ENCODE data around the gene GALNT9. TPM values are rescaled to one million over a fixed set of nuclear protein-coding genes. Genes with fewer than 3 reads are reported as not detected.

Gene GALNT9
- total RNA-seq, 1 experiment from 2014 or later, result not detected

DNA sequence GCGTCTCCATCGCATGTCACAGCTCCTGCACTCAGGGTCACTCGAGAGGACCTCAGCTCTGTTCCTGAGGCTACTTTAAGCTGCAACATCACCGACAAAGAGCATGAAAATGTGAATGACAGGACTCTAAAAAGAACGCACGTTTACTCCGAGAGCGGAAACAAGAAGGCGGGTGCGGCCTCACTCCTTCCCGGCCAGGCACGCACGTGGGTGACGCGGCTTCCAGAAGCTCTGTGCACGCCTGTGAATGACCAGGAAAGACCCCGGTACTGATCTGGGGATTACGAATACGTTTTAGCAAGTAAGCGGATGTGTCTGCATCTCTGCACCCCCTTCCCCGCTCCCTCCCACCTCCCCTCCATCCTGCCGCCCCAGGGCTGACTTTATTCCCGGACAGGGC, 15.2 kb upstream of the GALNT9 start:
- DNase-seq (ENCODE audit: low spot score), result no peak

DNA sequence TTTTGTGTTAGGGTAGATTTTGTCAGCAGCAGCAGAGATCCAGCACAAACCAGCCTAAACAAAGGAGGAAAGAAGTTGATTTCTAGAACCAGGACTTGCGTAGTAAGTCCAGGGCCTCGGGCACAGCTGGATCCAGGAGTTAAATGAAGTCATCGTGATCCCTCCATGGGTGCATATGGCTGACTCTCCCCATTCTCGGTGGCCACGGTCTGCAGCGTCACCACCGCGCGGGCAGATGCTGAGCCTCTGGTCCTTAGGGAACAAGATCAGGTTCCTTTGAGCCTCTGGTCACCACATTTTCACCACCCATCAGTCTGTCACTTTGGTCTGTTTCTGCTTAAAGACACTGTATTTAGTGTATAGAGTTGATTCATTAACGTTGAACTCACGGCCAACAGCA, 14.8 kb upstream of the GALNT9 start:
- no peak for DNase-seq (ENCODE audit: low spot score)

GRCh38 chr12:132343294-132344004, 14.1 kb upstream of the GALNT9 start:
- no peak for DNase-seq (ENCODE audit: low spot score)

DNA sequence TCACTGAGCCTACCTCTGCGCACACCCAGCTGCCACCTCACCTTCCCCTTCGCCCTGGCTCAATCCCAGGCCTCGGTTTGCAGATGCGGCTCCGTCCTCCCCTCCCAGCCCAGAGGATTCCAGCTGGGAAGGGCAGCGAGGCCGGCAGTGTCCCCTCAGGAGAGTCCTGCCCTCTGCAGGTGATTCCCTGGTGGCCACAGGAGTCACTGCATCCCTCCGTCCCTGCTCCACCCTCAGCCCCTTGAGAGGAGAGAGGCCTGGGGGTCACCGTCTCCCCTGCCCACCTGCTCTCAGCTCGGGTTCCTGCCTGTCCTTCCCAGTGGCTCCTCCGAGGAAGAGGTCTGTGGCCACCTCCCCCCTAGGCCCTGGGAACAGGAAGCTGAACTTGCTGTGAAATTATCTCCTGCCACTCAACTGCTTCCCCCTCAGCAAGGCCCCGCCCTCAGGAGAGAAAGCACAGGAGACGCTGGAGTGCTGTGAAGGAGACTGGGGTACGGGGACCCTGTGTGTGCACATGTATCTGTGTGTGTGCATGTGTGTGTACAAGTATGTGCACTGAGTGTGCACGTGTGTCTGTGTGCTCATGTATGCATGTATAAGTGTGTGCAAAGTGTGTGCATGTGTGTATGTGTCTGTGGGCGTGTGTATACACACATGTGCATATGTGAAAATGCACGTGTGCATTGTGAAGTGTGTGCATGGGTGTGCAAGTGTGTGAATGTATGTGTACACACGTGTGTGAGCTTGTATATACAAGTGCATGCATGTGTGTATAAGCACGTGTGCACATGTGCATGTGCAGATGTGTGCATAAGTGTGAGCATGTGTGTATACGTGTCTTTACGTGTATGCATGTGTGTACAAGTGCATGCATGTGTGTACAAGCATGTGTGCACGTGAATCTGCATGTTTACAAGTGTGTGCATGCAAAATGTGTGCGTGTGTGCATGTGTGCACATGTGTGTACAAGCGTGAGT, 13.2 kb upstream of the GALNT9 start:
- DNase-seq (ENCODE audit: low spot score), result peak; percentile 14

DNA sequence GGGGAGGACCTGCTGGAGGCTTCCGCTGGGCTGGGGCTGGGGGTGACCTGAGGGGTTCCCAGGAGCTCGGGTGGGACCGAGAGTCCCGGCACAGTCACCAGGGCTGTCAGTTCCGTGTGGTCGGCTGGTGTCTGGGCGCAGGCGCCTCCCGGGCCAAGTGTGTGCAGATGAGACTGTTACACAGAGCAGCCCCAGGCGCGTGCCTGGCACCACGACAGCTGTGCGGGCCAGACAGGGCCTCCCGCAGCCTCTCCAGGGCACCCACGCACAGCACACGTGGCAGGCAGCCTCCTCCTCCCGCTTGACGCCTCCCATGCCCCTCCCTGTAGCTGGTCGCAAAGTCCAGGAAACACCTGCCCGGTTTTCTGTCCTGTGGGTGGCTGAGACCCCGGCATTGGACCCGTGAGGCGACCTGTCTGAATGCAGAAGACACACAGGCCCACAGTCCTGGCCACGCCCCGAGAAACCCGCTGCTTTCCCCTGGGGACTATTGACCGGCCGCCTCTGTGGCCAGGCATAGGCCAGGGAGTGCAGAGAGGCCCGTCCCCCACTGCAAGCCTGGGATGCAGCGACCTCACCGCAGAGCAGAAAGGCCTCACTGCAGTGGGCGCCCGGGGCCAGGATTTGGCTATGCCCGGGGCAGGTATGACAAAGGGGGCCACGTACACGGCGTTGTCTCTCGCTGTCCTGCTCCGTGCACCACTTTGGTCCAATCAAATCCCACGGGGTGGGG, 12.1 kb upstream of the GALNT9 start:
- no peak for DNase-seq (ENCODE audit: low spot score)

- no peak for DNase-seq (ENCODE audit: low spot score)
These were observed 11.1 kb upstream of the GALNT9 start for GRCh38 chr12:132340266-132341035.

DNA sequence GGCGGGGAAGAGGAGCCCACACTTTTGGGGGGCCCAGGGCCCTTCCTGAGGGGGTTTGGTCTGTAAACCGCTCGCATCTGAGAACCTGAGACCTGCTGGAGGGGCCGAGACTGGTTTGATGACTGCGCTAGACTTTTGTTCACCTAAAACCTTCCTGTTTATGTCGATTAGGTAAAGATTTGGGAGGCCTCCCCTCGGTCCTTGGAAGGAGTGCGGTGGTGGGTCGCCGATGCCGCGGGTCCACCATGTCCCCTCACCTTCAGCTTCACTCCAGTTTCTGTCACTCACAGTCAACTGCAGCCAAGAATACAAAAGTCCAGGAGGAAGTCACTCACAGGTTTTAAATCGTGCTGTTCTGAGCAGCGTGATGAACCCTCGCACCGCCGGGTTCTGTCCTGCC, 10.5 kb upstream of the GALNT9 start:
- DNase-seq (ENCODE audit: low spot score), result no peak

- no peak for DNase-seq (ENCODE audit: low spot score)
These were observed 9.4 kb upstream of the GALNT9 start for GRCh38 chr12:132338781-132339180.

GRCh38 chr12:132338311-132338710, 8.9 kb upstream of the GALNT9 start:
- no peak for DNase-seq (ENCODE audit: low spot score)

- DNase-seq (ENCODE audit: low spot score), result no peak
These were observed 8.2 kb upstream of the GALNT9 start for GRCh38 chr12:132337557-132337956.

- no peak for DNase-seq (ENCODE audit: low spot score)
These were observed 7.3 kb upstream of the GALNT9 start for GRCh38 chr12:132336451-132337413.

- DNase-seq (ENCODE audit: low spot score), result no peak
These were observed 5.9 kb upstream of the GALNT9 start for GRCh38 chr12:132335179-132335756.

GRCh38 chr12:132333766-132334165, 4.4 kb upstream of the GALNT9 start:
- no peak for DNase-seq (ENCODE audit: low spot score)

GRCh38 chr12:132333273-132333672, 3.9 kb upstream of the GALNT9 start:
- no peak for DNase-seq (ENCODE audit: low spot score)

DNA sequence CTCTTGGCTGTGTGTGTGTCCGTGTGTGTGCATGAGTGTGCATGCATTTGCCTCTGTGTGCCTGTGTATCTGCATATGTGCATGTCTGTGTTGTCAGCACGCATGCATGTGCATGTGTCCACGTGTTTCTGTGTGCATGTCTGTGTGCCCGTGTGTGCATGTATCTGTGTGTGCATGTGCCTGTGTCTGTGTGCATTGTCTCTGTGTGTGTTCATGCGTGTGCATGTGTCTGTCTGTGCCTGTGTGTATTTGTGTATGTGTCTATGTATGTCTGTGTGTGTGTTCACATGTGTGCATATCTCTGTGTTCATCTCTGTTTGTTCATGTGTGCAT, 1.1 kb upstream of the GALNT9 start:
- no peak for DNase-seq (ENCODE audit: low spot score)

DNA sequence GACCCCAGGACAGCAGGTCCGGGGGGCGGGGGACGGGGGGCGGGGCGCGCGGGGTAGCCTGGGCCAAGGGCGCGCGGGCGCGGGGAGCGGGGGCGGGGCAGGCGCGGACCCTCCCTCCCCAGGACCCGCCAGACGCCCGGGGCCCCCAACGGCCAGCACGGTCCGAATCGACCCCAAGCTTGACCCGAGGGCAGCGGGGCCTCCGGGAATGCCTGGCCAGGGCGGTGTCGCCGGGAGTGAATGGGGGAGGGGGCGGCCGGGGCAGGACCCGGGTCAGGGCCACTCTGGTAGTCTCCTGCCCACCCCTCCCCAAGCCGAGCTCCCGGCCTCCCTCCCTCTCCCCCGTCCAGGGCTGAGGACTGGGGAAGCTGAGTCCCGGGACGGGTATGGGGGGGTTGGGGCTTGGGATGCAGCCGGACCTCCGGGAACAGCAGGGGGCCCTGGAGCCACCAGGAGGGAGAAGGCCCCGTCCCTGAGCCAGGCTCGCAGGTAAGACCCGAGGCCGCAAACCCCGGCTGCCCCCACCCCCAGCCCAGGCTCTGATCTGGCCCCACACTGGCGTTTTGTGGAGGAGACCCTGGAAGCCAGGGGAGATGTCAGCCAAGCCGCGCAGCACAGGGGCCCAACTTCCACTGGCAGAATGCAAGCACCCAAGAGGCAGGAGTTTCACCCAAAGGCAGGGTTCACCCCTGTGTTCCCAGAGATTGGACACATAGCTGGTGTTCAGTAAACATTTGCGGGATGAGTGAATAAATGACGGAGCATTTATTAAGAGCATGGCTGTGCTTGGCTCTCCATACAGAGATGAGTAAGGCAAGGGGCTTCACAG, 545 bp upstream of the GALNT9 start:
- DNase-seq (ENCODE audit: low spot score), result no peak

DNA sequence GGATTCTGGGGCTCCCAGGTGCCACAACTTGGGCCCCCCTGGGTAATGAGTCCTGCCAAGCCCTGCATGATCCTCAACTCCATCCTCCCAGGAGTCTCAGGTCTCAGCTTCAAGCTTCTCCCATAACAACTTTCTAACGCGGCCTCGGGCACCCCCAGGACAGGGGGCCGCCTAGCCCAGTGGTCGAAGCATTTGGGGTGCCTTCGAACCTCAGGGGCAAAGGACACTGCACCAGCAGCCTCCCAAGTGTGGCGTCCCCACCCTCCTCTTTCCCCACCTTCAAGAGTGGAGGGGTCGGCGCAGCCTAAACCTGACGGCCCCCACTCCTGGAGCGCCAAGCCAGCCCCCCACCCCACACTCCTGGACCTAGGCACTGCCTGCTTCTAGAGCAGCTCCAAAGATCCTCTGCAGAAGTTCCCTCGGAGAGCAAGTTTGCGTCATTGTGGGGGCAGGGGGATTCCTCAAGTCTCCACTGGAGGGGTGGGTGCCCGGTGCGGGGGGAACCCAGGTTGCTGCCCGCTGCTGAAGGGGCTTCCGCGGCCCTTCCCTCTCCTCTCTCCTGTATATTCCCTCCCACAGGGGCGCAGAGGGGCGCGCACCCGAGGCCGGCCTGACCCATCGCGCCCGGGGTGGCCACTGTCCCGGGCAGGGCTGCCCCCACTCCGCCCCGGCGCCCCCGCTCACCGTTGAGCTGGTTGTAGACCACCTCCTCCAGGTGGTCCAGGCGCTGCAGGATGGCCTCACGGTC, 933 bp downstream of the GALNT9 start:
- DNase-seq (ENCODE audit: low spot score), result no peak

All from HT-29 (cell line).